Adrenal gland (tissue), 12 donors: ENCODE data around the gene NPAS1. TPM values are rescaled to one million over a fixed set of nuclear protein-coding genes. Genes with fewer than 3 reads are reported as not detected.

Experiments used
- DNase-seq, 7 donors: peaks; one replicate each; pipeline ENCODE4 v3.0.0-alpha.2; 2019 to 2020
- H3K27ac ChIP-seq, 5 donors: fragments of 200-600 bp; sonication (generic) in 4 of 5; 1 replicate in 3 of 5; 2 replicates in 2 of 5; pipeline versions ENCODE4 v1.5.1 to v1.8.0; 2016 to 2020; ENCODE audit warnings: mild to moderate bottlenecking in 1 of 5
- H3K27me3 ChIP-seq: fragments of 200-600 bp; 2 replicates; pipeline ENCODE4 v1.8.0; 2021
- H3K36me3 ChIP-seq, 2 donors: fragments of 200-600 bp; replicated peaks in 1 of 2; 1 replicate in 1 of 2; 2 replicates in 1 of 2; pipeline versions ENCODE4 v1.5.1 to v1.8.0; 2018 to 2022
- H3K4me1 ChIP-seq, 2 donors: fragments of 200-600 bp; replicated peaks in 1 of 2; 1 replicate in 1 of 2; 2 replicates in 1 of 2; pipeline versions ENCODE4 v1.5.1 to v1.8.0; 2018 to 2021
- H3K4me3 ChIP-seq, 4 donors: fragments of 200-600 bp; sonication (generic) in 3 of 4; one replicate each; pipeline ENCODE4 v1.5.1; 2016 to 2018
- H3K9me3 ChIP-seq, 3 donors: fragments of 200-600 bp; sonication (generic) in 1 of 3; replicated peaks in 1 of 3; 1 replicate in 2 of 3; 2 replicates in 1 of 3; pipeline versions ENCODE4 v1.5.1 to v1.8.0; 2016 to 2021
- POLR2A ChIP-seq, 2 donors: fragments of 450-650 bp; IDR thresholded peaks; one replicate each; pipeline ENCODE4 v1.6.1; 2017; ENCODE audit warnings: antibody characterized with exemption in 2 of 2, mild to moderate bottlenecking in 2 of 2, moderate library complexity in 1 of 2
- WGBS, 4 donors: extraction: QIAGEN DNeasy Blood & Tissue Kit in 2 of 4; methylation state at CpG; one replicate each; pipeline versions ENCODE4 v1.1.5 to v1.1.7; 2013 to 2017; 5-methylcytosine and 5-hydroxymethylcytosine counted together
- intact Hi-C, 2 donors: fragments of 100-400 bp; cut with DNase I; formaldehyde crosslinking; loops; one replicate each; pipeline versions ENCODE4 v1.14.1 to v1.15.0; 2022 to 2023
- polyA plus RNA-seq, 3 donors: library from polyadenylated mRNA; stranded (reverse); fragments of 200-250 nt in 2 of 3; fragments of 350-450 nt in 1 of 3; fragmentation: Illumina TruSeq in 1 of 3; extraction: RNeasy Lipid Tissue Mini Kit (QIAGEN cat#74804) in 1 of 3; gene quantifications; one replicate each; pipeline ENCODE4 v1.2.3, GENCODE V29; 2013 to 2014
- total RNA-seq, 9 donors: library from RNA; depleted of rRNA in 4 of 9; stranded (reverse); fragments of >200 nt in 4 of 9; fragments of 120-200 nt in 1 of 9; fragmentation: NEBNext Ultra II Directional in 1 of 9; extraction: Animal tissue kit (Norgen Biotek cat#: 25700) in 1 of 9; gene quantifications; one replicate each; pipeline versions ENCODE4 v1.1.0 to v1.2.4, GENCODE V29; 2013 to 2023
- TF ChIP-seq, protein P1 (sequence below), 6 experiments: fragments of 450-650 bp in 4 of 6; fragments of 200-600 bp in 2 of 6; sonication (generic) in 1 of 6; IDR thresholded peaks; 1 replicate in 5 of 6; 2 replicates in 1 of 6; pipeline versions ENCODE4 v1.5.1 to v1.8.0; 2016 to 2021; ENCODE audit warnings: antibody characterized with exemption in 6 of 6, mild to moderate bottlenecking in 2 of 6, moderate library complexity in 1 of 6
- donor health status: healthy with polysubstance abuse.
- donor health status: Bipolar disorder and iron deficiency.
- donor health status: DM: yes; HTN: yes; CAD: no.
- donor health status: DM: no; HTN: no; CAD: no.
- donor health status: DM: no; HTN: no; CAD: no.
- donor health status: DM: yes; HTN: yes; CAD: no.

Gene NPAS1
- total and polyA plus RNA-seq, 12 donors, result 0.28 to 3.5 (median 0.84) TPM; not detected in 3

DNA sequence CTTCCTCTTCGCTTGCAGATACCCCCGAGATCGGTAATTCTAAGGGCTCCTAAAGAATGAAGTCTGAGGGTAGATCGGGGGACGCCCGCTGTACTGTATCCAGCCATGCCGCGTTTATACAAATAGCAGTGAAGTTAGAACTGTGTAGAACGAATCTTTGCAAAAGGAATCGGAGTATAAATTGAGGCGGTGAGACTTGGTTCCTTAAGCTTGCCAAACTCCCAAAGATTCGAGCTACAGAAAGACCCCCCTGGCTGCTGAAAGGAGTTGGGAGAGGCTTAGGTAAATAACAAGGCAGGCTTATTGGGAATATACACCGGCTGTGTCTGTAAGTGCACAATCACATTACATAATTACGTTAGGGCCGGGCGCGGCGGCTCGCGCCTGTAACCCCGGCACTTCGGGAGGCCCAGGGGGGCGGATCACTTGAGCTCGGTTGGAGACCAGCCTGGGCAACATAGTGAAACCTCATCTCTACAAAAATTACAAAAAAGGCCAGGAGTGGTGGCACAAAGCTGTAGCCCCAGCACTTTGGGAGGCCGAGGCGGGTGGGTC, 16.5 kb downstream of the NPAS1 start:
- WGBS, 4 donors, result 11 to 14% (median 13%) methylated on average over 25 to 26 of the region's 26 CpGs
- H3K27me3 ChIP-seq, result no peaks in the 10 kb centered on the region
- peak overlapping the region in 1 of 5 donors; percentile 3 for H3K27ac ChIP-seq
- H3K4me3 ChIP-seq, result peak overlapping the region in 3 of 4 donors; percentile 1 to 43 (median 40)
- no peaks in the 10 kb centered on the region for H3K9me3 ChIP-seq
- intact Hi-C loops, result loop anchor here (5.0 to 10.0 kb wide), 2 partner anchors 86 to 89 kb away; no protein-coding TSS in a partner anchor
- DNase-seq, result no peak
- TF ChIP-seq, protein P1, sequence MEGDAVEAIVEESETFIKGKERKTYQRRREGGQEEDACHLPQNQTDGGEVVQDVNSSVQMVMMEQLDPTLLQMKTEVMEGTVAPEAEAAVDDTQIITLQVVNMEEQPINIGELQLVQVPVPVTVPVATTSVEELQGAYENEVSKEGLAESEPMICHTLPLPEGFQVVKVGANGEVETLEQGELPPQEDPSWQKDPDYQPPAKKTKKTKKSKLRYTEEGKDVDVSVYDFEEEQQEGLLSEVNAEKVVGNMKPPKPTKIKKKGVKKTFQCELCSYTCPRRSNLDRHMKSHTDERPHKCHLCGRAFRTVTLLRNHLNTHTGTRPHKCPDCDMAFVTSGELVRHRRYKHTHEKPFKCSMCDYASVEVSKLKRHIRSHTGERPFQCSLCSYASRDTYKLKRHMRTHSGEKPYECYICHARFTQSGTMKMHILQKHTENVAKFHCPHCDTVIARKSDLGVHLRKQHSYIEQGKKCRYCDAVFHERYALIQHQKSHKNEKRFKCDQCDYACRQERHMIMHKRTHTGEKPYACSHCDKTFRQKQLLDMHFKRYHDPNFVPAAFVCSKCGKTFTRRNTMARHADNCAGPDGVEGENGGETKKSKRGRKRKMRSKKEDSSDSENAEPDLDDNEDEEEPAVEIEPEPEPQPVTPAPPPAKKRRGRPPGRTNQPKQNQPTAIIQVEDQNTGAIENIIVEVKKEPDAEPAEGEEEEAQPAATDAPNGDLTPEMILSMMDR (IDR thresholded peaks at IDR 0.05), result peak in 2 of 6 experiments; percentile 34 to 36
- no peak for TF ChIP-seq POLR2A (IDR thresholded peaks at IDR 0.05)
- peaks cover 4 to 9% of the 10 kb centered on the region in 2 donors for H3K4me1 ChIP-seq
- H3K36me3 ChIP-seq, result no peaks in the 10 kb centered on the region

DNA sequence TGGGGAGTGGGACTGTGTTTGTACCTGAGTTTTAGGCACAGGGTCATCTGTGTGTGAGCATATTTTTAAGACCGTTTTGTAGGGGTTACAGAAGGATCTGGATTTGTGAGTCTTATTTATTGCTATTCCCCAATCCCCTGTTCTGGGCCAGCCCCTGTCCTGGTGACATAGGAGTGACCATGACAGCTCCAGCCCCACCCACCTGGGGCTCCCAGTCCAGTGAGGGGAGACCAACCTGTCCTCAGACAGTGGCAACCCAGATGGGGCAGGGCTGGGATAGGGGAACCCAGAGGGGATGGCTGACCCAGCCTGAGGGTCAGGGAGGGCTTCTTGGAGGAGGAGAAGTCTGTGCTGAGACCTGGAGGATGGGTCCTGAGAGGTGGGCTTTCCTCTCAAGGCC, 18.1 kb downstream of the NPAS1 start:
- no peaks in the 10 kb centered on the region for H3K9me3 ChIP-seq
- no peaks in the 10 kb centered on the region for H3K27me3 ChIP-seq
- no peak for DNase-seq
- 56 to 61% (median 61%) methylated on average over 1 of the region's 1 CpG; no CpG with 5 or more reads in 1 of the 4 donors for WGBS, 4 donors
- peaks cover 4 to 9% of the 10 kb centered on the region in 2 donors for H3K4me1 ChIP-seq
- no peak overlapping the region for H3K4me3 ChIP-seq
- TF ChIP-seq, protein P1 (IDR thresholded peaks at IDR 0.05), result no peak
- no peak for TF ChIP-seq POLR2A (IDR thresholded peaks at IDR 0.05)
- no peak overlapping the region for H3K27ac ChIP-seq
- no peaks in the 10 kb centered on the region for H3K36me3 ChIP-seq
- intact Hi-C loops, result loop anchor here (5.0 to 10.0 kb wide), 2 partner anchors 85 to 87 kb away; no protein-coding TSS in a partner anchor

DNA sequence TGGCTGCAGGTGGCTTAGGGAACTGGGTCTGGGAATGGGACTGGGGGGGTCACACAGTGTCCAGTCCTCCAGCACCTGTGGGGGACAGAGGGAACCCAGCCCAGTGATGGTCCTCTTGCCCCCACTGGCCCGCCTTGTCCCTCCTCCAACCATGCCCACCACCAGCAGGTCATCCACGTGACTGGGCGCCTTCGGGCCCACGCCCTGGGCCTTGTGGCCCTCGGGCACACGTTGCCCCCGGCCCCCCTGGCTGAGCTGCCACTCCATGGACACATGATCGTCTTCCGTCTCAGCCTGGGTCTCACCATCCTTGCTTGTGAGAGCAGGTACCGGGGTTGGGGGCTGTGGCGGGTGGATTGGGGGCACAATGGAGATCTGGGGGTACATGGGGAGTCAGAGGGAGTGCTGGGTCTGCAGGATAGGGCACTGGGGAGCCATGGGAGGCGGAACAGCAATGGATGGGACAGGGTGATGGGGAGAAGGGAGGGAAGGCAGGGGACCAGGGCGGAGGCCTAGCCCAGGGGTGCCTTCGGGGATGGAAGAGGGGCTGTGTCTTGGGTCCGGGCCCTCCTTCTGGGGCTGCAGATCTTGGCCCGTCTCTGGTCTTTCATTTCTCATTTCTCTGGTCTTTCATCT, 19.7 kb downstream of the NPAS1 start:
- no peaks in the 10 kb centered on the region for H3K27me3 ChIP-seq
- intact Hi-C loops, result loop anchor here (5.0 to 10.0 kb wide), 2 partner anchors 83 to 85 kb away; no protein-coding TSS in a partner anchor
- no peak overlapping the region for H3K4me3 ChIP-seq
- no peaks in the 10 kb centered on the region for H3K36me3 ChIP-seq
- TF ChIP-seq, protein P1 (IDR thresholded peaks at IDR 0.05), result no peak
- no peak for TF ChIP-seq POLR2A (IDR thresholded peaks at IDR 0.05)
- WGBS, 4 donors, result 85 to 89% (median 88%) methylated on average over 16 to 17 of the region's 17 CpGs
- no peaks in the 10 kb centered on the region for H3K9me3 ChIP-seq
- peaks cover 4 to 9% of the 10 kb centered on the region in 2 donors for H3K4me1 ChIP-seq
- DNase-seq, result no peak
- no peak overlapping the region for H3K27ac ChIP-seq

DNA sequence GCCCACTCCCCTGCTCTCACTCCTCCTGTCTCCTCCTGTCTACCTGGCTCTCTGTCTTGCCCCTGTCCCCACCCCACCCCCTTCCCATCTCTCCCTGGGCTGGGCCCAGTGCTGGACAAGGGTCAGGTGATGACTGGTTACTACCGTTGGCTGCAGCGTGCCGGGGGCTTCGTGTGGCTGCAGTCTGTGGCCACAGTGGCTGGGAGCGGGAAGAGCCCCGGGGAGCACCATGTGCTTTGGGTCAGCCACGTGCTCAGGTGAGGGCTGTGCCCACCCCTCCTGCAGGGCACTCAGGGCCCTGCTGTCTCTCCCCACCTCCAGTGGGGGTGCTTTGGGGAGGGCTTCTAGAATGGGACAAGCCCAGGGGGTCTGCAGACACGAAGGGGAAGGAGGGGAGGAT, 21.2 kb downstream of the NPAS1 start:
- no peaks in the 10 kb centered on the region for H3K27me3 ChIP-seq
- no peaks in the 10 kb centered on the region for H3K36me3 ChIP-seq
- 78 to 83% (median 79%) methylated on average over 1 to 8 of the region's 8 CpGs for WGBS, 4 donors
- DNase-seq, result no peak
- H3K4me1 ChIP-seq, result peaks cover 0 to 6% of the 10 kb centered on the region in 2 donors
- H3K9me3 ChIP-seq, result no peaks in the 10 kb centered on the region
- intact Hi-C loops, result no loop called here
- H3K4me3 ChIP-seq, result no peak overlapping the region
- no peak overlapping the region for H3K27ac ChIP-seq
- no peak for TF ChIP-seq POLR2A (IDR thresholded peaks at IDR 0.05)
- TF ChIP-seq, protein P1 (IDR thresholded peaks at IDR 0.05), result no peak
